ENCODE measurements around the gene PYGO2.

DNA sequence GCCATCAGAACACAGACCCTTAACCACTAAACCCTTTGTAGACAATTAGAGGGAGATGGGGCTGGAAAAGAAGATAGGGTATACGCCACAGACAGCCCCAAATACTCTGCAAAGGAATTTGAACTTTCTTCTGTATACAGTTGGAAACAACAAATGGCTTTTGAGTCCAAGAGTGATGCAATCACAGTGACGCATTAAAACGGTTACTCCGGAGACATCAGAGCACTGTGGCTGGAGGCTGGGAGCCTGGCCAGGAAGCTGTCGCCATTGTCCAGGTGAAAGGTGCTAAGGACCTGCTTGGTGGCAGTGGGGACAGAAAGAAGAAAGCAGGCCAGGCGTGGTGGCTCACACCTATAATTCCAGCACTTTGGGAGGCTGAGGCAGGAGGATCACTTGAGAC is 25.7 kb upstream of the PYGO2 start:
- TF ChIP-seq, protein P1, sequence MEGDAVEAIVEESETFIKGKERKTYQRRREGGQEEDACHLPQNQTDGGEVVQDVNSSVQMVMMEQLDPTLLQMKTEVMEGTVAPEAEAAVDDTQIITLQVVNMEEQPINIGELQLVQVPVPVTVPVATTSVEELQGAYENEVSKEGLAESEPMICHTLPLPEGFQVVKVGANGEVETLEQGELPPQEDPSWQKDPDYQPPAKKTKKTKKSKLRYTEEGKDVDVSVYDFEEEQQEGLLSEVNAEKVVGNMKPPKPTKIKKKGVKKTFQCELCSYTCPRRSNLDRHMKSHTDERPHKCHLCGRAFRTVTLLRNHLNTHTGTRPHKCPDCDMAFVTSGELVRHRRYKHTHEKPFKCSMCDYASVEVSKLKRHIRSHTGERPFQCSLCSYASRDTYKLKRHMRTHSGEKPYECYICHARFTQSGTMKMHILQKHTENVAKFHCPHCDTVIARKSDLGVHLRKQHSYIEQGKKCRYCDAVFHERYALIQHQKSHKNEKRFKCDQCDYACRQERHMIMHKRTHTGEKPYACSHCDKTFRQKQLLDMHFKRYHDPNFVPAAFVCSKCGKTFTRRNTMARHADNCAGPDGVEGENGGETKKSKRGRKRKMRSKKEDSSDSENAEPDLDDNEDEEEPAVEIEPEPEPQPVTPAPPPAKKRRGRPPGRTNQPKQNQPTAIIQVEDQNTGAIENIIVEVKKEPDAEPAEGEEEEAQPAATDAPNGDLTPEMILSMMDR (IDR thresholded peaks at IDR 0.05), result no peak
- no peak for TF ChIP-seq POLR2A (IDR thresholded peaks at IDR 0.05)

Measured in testis (tissue), 2 donors.